Germinal center (tissue), 1 donor: ENCODE measurements around the gene ICA1.
A peak's percentile ranks its signal among the peaks of the same experiment; 100 is the strongest.
"Not testable (repeated sequence)": the region's sequence is repeated elsewhere in the genome, so short reads cannot be mapped to it uniquely, and the experiment has no call there.

Source experiments
- DNase-seq: peaks from one replicate; pipeline ENCODE4 v3.0.0; 2012; ENCODE audit warnings: mixed read lengths, low spot score

Gene ICA1

DNA sequence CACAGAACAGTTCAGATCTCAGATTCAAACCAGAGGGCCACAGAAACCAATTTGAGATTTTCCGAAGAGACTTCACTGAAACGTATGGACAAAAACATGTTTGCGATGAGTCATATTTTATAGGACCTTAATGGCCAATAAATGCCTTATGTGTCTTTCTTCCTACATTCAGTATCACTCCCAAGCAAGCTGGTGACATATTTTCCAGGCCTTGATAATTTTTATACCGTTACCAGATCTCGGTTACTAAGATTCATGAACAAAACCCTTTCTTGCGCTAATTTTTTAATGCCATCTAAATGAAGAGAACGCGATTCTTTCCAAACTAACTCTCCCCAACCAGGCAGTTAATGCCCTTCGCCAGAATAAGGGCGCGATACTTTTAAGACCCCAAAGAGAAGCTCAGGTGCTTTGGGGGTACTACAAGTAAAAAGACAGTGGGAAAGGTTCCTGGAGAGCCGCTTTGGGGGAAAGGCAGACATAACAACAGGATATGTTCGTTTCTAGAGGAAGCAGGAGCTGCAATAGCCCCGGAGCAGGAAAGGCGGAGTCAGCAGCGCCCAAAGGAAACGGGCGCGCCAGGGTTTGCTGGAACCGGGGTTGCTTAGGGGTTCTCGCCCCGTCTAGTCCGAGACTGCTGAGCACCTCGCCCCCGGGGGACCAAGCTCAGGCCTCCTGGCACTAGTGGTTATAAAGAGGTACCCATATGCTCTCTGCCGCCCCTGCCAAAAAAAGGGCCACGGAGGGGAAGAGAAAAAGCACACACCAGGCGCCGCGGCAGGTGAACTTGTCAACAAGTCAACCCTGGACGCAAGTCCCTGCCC lies 884 bp downstream of the ICA1 start:
- DNase-seq: peak; percentile 3

GRCh38 chr7:8259586-8260222 lies 2.3 kb downstream of the ICA1 start:
- no peak for DNase-seq

- DNase-seq: no peak
These were observed 3.2 kb downstream of the ICA1 start for GRCh38 chr7:8258734-8259133.

- no peak for DNase-seq
These were observed 3.8 kb downstream of the ICA1 start for GRCh38 chr7:8258166-8258565.

- DNase-seq: no peak
These were observed 6.0 kb downstream of the ICA1 start for GRCh38 chr7:8255680-8256655.

- no peak for DNase-seq
These were observed 7.3 kb downstream of the ICA1 start for GRCh38 chr7:8254667-8255066.

GRCh38 chr7:8254215-8254614 lies 7.8 kb downstream of the ICA1 start:
- DNase-seq: no peak

- DNase-seq: no peak
These were observed 10.8 kb downstream of the ICA1 start for GRCh38 chr7:8251195-8251594.

GRCh38 chr7:8250547-8250946 lies 11.4 kb downstream of the ICA1 start:
- no peak for DNase-seq

DNA sequence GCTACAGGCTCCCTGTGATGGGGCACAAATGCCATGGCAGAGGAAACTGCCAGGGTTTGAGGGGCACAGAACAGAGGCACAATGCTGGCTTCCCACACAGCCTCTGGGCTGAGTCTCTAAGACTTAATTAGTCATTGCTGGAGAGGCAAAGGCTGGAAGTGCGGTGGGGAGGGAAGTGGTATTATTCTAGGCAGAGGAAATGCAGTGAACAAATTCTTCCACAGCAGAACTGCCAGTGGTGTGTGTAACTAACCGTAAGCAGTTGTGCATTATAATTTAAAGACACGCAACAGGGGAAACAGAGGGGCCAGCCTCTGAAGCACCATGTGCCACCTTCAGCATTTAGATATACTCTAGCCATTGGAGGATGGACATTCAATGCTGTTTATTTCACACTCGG lies 12.8 kb downstream of the ICA1 start:
- DNase-seq: no peak

- DNase-seq: no peak
These were observed 15.9 kb downstream of the ICA1 start for GRCh38 chr7:8246020-8246419.

DNA sequence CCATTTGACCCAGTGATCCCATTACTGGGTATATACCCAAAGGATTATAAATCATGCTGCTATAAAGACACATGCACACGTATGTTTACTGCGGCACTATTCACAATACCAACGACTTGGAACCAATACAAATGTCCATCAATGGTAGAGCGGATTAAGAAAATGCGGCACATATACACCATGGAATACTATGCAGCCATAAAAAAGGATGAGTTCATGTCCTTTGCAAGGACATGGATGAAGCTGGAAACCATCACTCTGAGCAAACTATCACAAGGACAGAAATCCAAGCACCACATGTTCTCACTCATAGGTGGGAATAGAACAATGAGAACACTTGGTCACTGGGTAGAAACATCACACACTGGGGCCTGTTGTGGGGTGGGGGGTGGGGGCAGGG lies 16.9 kb downstream of the ICA1 start:
- DNase-seq: not testable (repeated sequence)

GRCh38 chr7:8243059-8243458 lies 18.9 kb downstream of the ICA1 start:
- not testable (repeated sequence) for DNase-seq

DNA sequence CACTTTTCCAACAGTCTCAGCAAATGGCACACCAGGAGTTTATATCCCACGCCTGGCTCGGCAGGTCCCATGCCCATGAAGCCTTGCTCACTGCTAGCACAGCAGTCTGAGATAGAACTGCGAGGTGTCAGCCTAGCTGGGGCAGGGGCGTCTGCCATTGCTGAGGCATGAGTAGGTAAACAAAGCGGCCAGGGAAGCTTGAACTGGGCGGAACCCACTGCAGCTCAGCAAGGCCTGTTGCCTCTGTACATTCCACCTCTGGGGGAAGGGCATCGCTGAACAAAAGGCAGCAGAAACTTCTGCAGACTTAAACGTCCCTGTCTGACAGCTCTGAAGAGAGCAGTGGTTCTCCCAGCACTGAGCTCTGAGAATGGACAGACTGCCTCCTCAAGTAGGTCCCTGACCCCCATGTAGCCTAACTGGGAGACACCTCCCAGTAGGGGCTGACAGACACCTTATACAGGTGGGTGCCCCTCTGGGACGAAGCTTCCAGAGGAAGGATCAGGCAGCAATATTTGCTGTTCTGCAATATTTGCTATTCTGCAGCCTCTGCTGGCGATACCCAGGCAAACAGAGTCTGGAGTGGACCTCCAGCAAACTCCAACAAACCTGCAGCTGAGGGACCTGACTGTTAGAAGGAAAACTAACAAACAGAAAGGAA lies 22.1 kb downstream of the ICA1 start:
- not testable (repeated sequence) for DNase-seq

GRCh38 chr7:8236780-8237407 lies 25.1 kb downstream of the ICA1 start:
- no peak for DNase-seq

DNA sequence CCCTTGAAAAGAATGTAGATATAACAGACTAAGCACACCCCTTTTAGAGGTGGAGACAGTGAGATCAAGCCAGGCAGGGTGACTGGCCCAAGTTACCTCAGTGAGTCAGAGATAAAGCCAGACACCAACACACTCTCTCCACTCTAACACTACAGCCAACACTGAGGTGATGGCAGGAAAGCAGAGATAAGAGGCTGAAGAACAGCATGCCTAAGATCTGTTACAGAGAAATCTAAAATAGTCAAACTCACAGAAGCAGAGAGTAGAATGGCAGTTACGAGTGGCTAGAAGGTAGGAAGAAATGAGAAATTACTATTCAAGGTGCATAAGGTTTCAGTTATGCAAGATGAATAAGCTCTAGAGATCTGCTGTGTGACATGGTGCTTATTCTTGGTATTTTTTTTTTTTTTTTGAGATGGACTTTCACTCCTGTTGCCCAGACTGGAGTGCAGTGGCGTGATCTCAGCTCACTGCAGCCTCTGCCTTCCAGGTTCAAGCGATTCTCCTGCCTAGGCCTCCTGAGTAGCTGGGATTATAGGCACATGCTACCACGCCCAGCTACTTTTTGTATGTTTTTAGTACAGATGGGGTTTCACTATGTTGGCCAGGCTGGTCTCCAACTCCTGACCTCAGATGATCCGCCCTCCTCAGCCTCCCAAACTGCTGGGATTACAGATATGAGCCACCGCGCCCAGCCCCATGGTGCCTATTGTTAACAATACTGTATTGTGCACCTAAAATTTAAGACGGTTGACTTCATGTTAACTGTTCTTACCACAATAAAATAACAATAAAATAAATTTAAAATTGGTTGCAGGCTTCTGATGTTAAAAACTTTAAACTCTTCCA lies 28.7 kb downstream of the ICA1 start:
- DNase-seq: no peak

DNA sequence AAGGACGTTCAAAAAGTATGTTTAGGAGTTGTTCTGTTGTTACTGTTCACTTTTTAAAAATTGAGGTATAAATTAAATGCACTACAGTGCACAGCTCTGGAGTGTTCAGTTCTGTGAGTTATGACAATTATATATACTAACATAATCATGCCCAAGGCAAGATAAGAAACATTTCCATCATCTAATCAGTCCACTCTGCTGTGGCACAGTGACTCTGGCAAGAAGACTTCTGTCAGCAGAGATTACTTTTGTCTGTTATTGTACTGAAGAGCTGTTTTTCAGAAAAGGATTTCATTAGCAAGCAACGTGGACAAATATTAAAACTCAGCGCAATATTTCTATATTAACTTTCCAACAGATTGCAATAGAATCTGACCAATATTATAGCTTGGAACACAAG lies 32.0 kb downstream of the ICA1 start:
- no peak for DNase-seq

DNA sequence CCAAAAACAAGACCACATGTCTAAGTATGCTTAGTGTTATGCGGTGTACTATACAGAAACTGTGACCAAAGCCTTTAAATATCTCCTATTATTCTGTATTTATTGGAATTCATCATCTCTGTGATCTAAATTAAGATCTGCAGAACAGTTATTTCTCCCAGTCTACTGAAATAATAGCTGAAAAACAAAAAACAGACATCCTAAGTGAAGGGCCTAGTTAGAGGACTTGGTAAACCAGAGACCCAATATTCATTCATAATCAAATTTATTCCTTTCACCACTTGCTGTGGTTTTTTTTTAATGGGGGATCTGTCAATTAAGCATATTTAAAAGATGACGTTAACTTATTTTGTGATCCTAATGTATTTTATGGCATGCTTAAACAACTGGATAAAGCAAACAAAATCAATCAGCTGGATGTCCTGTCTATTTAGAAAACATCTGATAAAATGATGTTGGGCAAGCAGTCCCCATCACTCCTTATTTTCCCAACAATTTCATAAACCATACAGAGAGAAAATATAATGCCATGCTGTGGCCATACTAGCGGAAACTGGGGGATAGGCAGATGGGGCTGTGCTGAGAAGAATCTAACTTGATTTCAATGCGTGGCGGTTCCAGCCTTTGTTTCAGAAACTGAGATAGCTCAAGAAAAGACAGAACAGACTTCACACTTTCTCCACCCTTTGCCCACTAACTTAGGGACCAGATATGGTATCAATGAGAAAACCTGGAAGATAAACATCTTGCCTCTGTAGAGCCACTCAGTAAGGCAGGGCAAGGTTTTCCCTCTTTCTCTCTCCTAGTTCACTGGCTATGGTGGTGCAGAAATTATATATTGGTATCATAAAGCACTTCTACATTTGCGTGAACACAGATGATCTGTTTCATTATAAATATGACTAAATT lies 32.9 kb downstream of the ICA1 start:
- no peak for DNase-seq

GRCh38 chr7:8228068-8228467 lies 33.9 kb downstream of the ICA1 start:
- no peak for DNase-seq
